ENCODE results near the gene SEC14L3.

SEC14L3 gene

GRCh38 chr22:30429887-30430286 is 41.9 kb downstream of the SEC14L3 start:
- Histone ChIP-seq H3K9ac (ENCODE audit: low read depth, low read length) (no peak overlapping the region), H3K27ac (ENCODE audit: low read depth, low read length) (no peak overlapping the region), H3K4me3 (ENCODE audit: low read length) (no peak overlapping the region), H3K9me3 (ENCODE audit: insufficient read depth, low read depth, low read length) (no peaks in the 10 kb centered on the region), H3K36me3 (ENCODE audit: insufficient read depth, low read length) (peaks cover 18% of the 10 kb centered on the region), H3K4me1 (ENCODE audit: insufficient read depth, low read length) (0 out of 2 replicates have a peak, but pooled peaks cover 4% of the 10 kb centered on the region), H3K27me3 (ENCODE audit: insufficient read depth, low read length) (no peaks in the 10 kb centered on the region)
- 53% methylated on average over 4 of the region's 4 CpGs for WGBS

GRCh38 chr22:30427871-30428270 is 43.9 kb downstream of the SEC14L3 start:
- H3K27me3 ChIP-seq (ENCODE audit: insufficient read depth, low read length), result no peaks in the 10 kb centered on the region
- H3K36me3 ChIP-seq (ENCODE audit: insufficient read depth, low read length), result peaks cover 18% of the 10 kb centered on the region
- H3K4me1 ChIP-seq (ENCODE audit: insufficient read depth, low read length), result 0 out of 2 replicates have a peak, but pooled peaks cover 6% of the 10 kb centered on the region
- H3K4me3 ChIP-seq (ENCODE audit: low read length), result no peak overlapping the region
- no peak overlapping the region for H3K27ac ChIP-seq (ENCODE audit: low read depth, low read length)
- H3K9ac ChIP-seq (ENCODE audit: low read depth, low read length), result no peak overlapping the region
- no peaks in the 10 kb centered on the region for H3K9me3 ChIP-seq (ENCODE audit: insufficient read depth, low read depth, low read length)
- 91% methylated on average over 1 of the region's 1 CpG for WGBS

GRCh38 chr22:30426388-30427353 is 45.1 kb downstream of the SEC14L3 start:
- Histone ChIP-seq H3K36me3 (ENCODE audit: insufficient read depth, low read length) (peaks cover 18% of the 10 kb centered on the region), H3K27me3 (ENCODE audit: insufficient read depth, low read length) (no peaks in the 10 kb centered on the region), H3K4me1 (ENCODE audit: insufficient read depth, low read length) (peaks cover 18% of the 10 kb centered on the region; the same call in 1 of the 2 replicates), H3K9ac (ENCODE audit: low read depth, low read length) (peak overlapping the region; percentile 76), H3K9me3 (ENCODE audit: insufficient read depth, low read depth, low read length) (no peaks in the 10 kb centered on the region), H3K27ac (ENCODE audit: low read depth, low read length) (no peak overlapping the region), H3K4me3 (ENCODE audit: low read length) (peak overlapping the region; percentile 71)
- WGBS, result 50% methylated on average over 29 of the region's 29 CpGs

GRCh38 chr22:30425616-30426387 is 46.0 kb downstream of the SEC14L3 start, which contains the start of gene MTFP1:
MTFP1 (plus strand) TSS chr22:30425768; CDS start chr22:30425880, 112 bp downstream.
- H3K4me3 ChIP-seq (ENCODE audit: low read length), result peak within 1 kb of the TSS; percentile 71
- no peaks in the 10 kb centered on the region for H3K27me3 ChIP-seq (ENCODE audit: insufficient read depth, low read length)
- H3K4me1 ChIP-seq (ENCODE audit: insufficient read depth, low read length), result peaks cover 24% of the 10 kb centered on the region; the same call in 1 of the 2 replicates
- no peaks in the 10 kb centered on the region for H3K9me3 ChIP-seq (ENCODE audit: insufficient read depth, low read depth, low read length)
- peak within 1 kb of the TSS; percentile 97 for H3K27ac ChIP-seq (ENCODE audit: low read depth, low read length)
- peaks cover 23% of the 10 kb centered on the region for H3K36me3 ChIP-seq (ENCODE audit: insufficient read depth, low read length)
- under 1% methylated on average over 61 of the region's 61 CpGs for WGBS
- peak within 1 kb of the TSS; percentile 76 for H3K9ac ChIP-seq (ENCODE audit: low read depth, low read length)

GRCh38 chr22:30425327-30425615 is 46.5 kb downstream of the SEC14L3 start:
- no peaks in the 10 kb centered on the region for H3K9me3 ChIP-seq (ENCODE audit: insufficient read depth, low read depth, low read length)
- peak overlapping the region; percentile 78; the same call in 1 of the 2 replicates for H3K27ac ChIP-seq (ENCODE audit: low read depth, low read length)
- peak overlapping the region; percentile 71 for H3K4me3 ChIP-seq (ENCODE audit: low read length)
- peaks cover 28% of the 10 kb centered on the region for H3K36me3 ChIP-seq (ENCODE audit: insufficient read depth, low read length)
- 14% methylated on average over 9 of the region's 9 CpGs for WGBS
- H3K27me3 ChIP-seq (ENCODE audit: insufficient read depth, low read length), result no peaks in the 10 kb centered on the region
- H3K4me1 ChIP-seq (ENCODE audit: insufficient read depth, low read length), result peaks cover 26% of the 10 kb centered on the region; the same call in 1 of the 2 replicates
- H3K9ac ChIP-seq (ENCODE audit: low read depth, low read length), result peak overlapping the region; percentile 76

GRCh38 chr22:30424534-30425326 is 47.1 kb downstream of the SEC14L3 start:
- H3K36me3 ChIP-seq (ENCODE audit: insufficient read depth, low read length), result peaks cover 30% of the 10 kb centered on the region
- H3K9ac ChIP-seq (ENCODE audit: low read depth, low read length), result peak overlapping the region; percentile 39; the same call in 1 of the 2 replicates
- H3K4me1 ChIP-seq (ENCODE audit: insufficient read depth, low read length), result peaks cover 26% of the 10 kb centered on the region; the same call in 1 of the 2 replicates
- H3K27me3 ChIP-seq (ENCODE audit: insufficient read depth, low read length), result no peaks in the 10 kb centered on the region
- peak overlapping the region; percentile 71 for H3K4me3 ChIP-seq (ENCODE audit: low read length)
- H3K27ac ChIP-seq (ENCODE audit: low read depth, low read length), result peak overlapping the region; percentile 97
- no peaks in the 10 kb centered on the region for H3K9me3 ChIP-seq (ENCODE audit: insufficient read depth, low read depth, low read length)
- 58% methylated on average over 20 of the region's 20 CpGs for WGBS

GRCh38 chr22:30423959-30424533 is 47.8 kb downstream of the SEC14L3 start:
- Histone ChIP-seq H3K27ac (ENCODE audit: low read depth, low read length) (peak overlapping the region; percentile 97), H3K27me3 (ENCODE audit: insufficient read depth, low read length) (no peaks in the 10 kb centered on the region), H3K9ac (ENCODE audit: low read depth, low read length) (peak overlapping the region; percentile 82; the same call in 1 of the 2 replicates), H3K4me1 (ENCODE audit: insufficient read depth, low read length) (peaks cover 26% of the 10 kb centered on the region; the same call in 1 of the 2 replicates), H3K9me3 (ENCODE audit: insufficient read depth, low read depth, low read length) (no peaks in the 10 kb centered on the region), H3K4me3 (ENCODE audit: low read length) (peak overlapping the region; percentile 71), H3K36me3 (ENCODE audit: insufficient read depth, low read length) (peaks cover 34% of the 10 kb centered on the region)
- 2% methylated on average over 31 of the region's 31 CpGs for WGBS

GRCh38 chr22:30423301-30423958 is 48.4 kb downstream of the SEC14L3 start:
- Histone ChIP-seq H3K27ac (ENCODE audit: low read depth, low read length) (peak overlapping the region; percentile 97), H3K27me3 (ENCODE audit: insufficient read depth, low read length) (no peaks in the 10 kb centered on the region), H3K36me3 (ENCODE audit: insufficient read depth, low read length) (peaks cover 35% of the 10 kb centered on the region), H3K9me3 (ENCODE audit: insufficient read depth, low read depth, low read length) (no peaks in the 10 kb centered on the region), H3K9ac (ENCODE audit: low read depth, low read length) (peak overlapping the region; percentile 82), H3K4me1 (ENCODE audit: insufficient read depth, low read length) (peaks cover 26% of the 10 kb centered on the region; the same call in 1 of the 2 replicates), H3K4me3 (ENCODE audit: low read length) (peak overlapping the region; percentile 71)
- WGBS, result under 1% methylated on average over 45 of the region's 45 CpGs

- H3K4me3 ChIP-seq (ENCODE audit: low read length), result peak overlapping the region; percentile 71
- peak overlapping the region; percentile 97 for H3K27ac ChIP-seq (ENCODE audit: low read depth, low read length)
- WGBS, result 28% methylated on average over 18 of the region's 18 CpGs
- no peaks in the 10 kb centered on the region for H3K9me3 ChIP-seq (ENCODE audit: insufficient read depth, low read depth, low read length)
- H3K4me1 ChIP-seq (ENCODE audit: insufficient read depth, low read length), result peaks cover 26% of the 10 kb centered on the region; the same call in 1 of the 2 replicates
- H3K9ac ChIP-seq (ENCODE audit: low read depth, low read length), result peak overlapping the region; percentile 82
- no peaks in the 10 kb centered on the region for H3K27me3 ChIP-seq (ENCODE audit: insufficient read depth, low read length)
- H3K36me3 ChIP-seq (ENCODE audit: insufficient read depth, low read length), result peaks cover 35% of the 10 kb centered on the region
Observed at GRCh38 chr22:30422481-30423300, 49.1 kb downstream of the SEC14L3 start.

Measured in HUES64 (cell line).